Measurements from ENCODE around the gene GPR158. TPM values are rescaled to one million over a fixed set of nuclear protein-coding genes. Genes with fewer than 3 reads are reported as not detected.
"Not testable (repeated sequence)": the region's sequence is repeated elsewhere in the genome, so short reads cannot be mapped to it uniquely, and the experiment has no call there.

GPR158 gene
- total and polyA plus RNA-seq, 5 donors from 2014 or later, result not detected

DNA sequence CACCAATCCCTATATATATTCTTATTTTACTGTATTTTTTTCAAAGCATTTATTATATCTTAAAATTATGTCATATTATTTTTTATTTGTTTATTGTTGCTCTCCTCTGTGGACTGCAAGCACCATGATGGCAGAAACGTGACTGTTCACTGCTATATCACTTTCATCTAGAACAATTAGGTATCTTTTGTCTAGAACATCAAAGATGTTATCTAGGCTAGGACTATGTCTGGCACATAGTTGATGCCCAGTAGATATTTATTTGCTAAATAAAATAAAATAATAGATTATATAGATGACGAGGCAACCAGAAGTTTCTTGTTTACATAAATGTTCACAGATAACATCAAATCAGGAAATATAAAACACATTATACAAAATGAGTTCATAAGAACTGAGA, 12.4 kb upstream of the GPR158 start:
- H3K36me3 ChIP-seq (ENCODE audit: control insufficient read depth, insufficient read depth, low read length), result no peaks in the 10 kb centered on the region
- no peak overlapping the region for H3K4me3 ChIP-seq (ENCODE audit: low read depth, low read length)
- no peaks in the 10 kb centered on the region for H3K36me3 Mint-ChIP-seq

DNA sequence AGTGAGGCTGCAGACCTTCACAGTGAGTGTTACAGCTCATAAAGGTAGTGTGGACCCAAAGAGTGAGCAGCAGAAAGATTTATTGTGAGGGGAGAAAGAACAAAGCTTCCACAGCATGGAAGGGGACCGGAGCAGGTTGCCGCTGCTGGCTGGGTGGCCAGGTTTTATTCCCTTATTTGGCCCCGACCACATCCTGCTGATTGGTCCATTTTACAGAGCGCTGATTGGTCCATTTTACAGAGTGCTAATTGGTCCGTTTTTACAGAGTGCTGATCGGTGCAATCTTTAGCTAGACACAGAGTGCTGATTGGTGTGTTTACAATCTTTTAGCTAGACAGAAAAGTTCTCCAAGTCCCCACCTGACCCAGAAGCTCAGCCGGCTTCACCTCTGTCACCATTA, 11.3 kb upstream of the GPR158 start:
- H3K36me3 ChIP-seq (ENCODE audit: control insufficient read depth, insufficient read depth, low read length); H3K27ac ChIP-seq (ENCODE audit: insufficient read depth, low read length, poor library complexity, severe bottlenecking); H3K4me1 Mint-ChIP-seq; H3K27me3 Mint-ChIP-seq; H3K36me3 Mint-ChIP-seq; H3K9me3 ChIP-seq (ENCODE audit: control insufficient read depth in 2 of 2, low read length in 2 of 2); H3K27me3 ChIP-seq (ENCODE audit: control insufficient read depth, insufficient read depth, low read length); H3K4me1 ChIP-seq (ENCODE audit: control insufficient read depth, insufficient read depth, low read length, poor library complexity, severe bottlenecking); H3K27ac Mint-ChIP-seq; ATAC-seq (ENCODE audit: low read depth in 2 of 2); H3K4me3 Mint-ChIP-seq; DNase-seq; H3K9me3 Mint-ChIP-seq; H3K4me3 ChIP-seq (ENCODE audit: low read depth, low read length): not testable (repeated sequence)

More for the DNA sequence above, 12.4 kb upstream of the GPR158 start:
- ATAC-seq (ENCODE audit: low read depth in 2 of 2) (no peak), DNase-seq (no peak)
- H3K27ac Mint-ChIP-seq, result no peak overlapping the region
- H3K4me3 Mint-ChIP-seq, result no peak overlapping the region
- H3K27me3 Mint-ChIP-seq, result no peaks in the 10 kb centered on the region
- Histone ChIP-seq H3K27ac (ENCODE audit: insufficient read depth, low read length, poor library complexity, severe bottlenecking) (no peak overlapping the region), H3K27me3 (ENCODE audit: control insufficient read depth, insufficient read depth, low read length) (no peaks in the 10 kb centered on the region), H3K9me3 (ENCODE audit: control insufficient read depth in 2 of 2, low read length in 2 of 2) (no peaks in the 10 kb centered on the region), H3K4me1 (ENCODE audit: control insufficient read depth, insufficient read depth, low read length, poor library complexity, severe bottlenecking) (no peaks in the 10 kb centered on the region)
- H3K4me1 Mint-ChIP-seq, result no peaks in the 10 kb centered on the region
- peaks cover 0 to 10% (median 2%) of the 10 kb centered on the region in 7 donors for H3K9me3 Mint-ChIP-seq

DNA sequence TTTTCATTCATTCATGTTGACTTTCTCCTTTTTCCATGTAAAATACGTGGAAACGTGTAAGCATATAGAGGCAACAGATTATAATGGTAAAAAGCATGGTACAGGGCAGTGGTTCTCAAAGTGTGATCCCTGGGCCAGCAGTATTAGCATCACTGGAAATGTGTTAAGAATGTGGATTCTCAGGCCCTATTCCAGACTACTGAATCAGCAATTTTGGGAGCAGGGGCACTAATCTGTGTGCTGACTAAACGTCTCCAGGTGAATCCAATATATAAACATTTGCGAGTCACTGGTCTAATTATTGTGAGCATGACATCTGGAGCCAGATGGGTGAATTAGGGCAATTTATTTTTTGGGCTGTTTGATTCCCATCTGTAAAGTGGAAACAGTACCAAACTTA, 5.1 kb upstream of the GPR158 start:
- Mint-ChIP-seq H3K4me1 (peaks cover 0 to 5% (median 2%) of the 10 kb centered on the region in 4 donors), H3K9me3 (peaks cover 0 to 12% (median 3%) of the 10 kb centered on the region in 7 donors), H3K36me3 (no peaks in the 10 kb centered on the region), H3K27ac (no peak overlapping the region), H3K27me3 (peaks cover 21% of the 10 kb centered on the region), H3K4me3 (no peak overlapping the region)
- no peaks in the 10 kb centered on the region for H3K4me1 ChIP-seq (ENCODE audit: control insufficient read depth, insufficient read depth, low read length, poor library complexity, severe bottlenecking)
- no peak overlapping the region for H3K27ac ChIP-seq (ENCODE audit: insufficient read depth, low read length, poor library complexity, severe bottlenecking)
- DNase-seq, result no peak
- no peak for ATAC-seq (ENCODE audit: low read depth in 2 of 2)
- peaks cover 10% of the 10 kb centered on the region for H3K27me3 ChIP-seq (ENCODE audit: control insufficient read depth, insufficient read depth, low read length)
- no peaks in the 10 kb centered on the region for H3K36me3 ChIP-seq (ENCODE audit: control insufficient read depth, insufficient read depth, low read length)
- no peaks in the 10 kb centered on the region for H3K9me3 ChIP-seq (ENCODE audit: control insufficient read depth in 2 of 2, low read length in 2 of 2)
- no peak overlapping the region for H3K4me3 ChIP-seq (ENCODE audit: low read depth, low read length)

DNA sequence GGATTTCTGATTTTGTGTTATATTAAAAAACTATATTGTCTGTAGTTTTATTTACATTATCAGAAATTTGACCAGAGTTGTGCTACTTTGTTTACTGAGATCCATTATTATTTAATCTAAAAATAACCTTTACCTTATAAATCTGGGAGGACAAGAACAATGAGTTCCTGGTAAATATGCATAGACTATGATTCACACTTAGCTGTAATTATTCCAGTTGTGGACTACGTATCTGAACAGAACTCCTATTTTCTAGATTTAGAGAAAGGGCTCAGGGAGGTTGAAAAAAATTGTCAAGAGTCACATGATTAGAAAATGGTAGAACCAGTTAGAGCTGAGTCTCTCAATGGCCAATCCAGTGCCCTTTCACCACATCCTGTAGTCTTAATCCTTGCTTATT, 4.2 kb upstream of the GPR158 start:
- no peak overlapping the region for H3K4me3 Mint-ChIP-seq
- Histone ChIP-seq H3K4me1 (ENCODE audit: control insufficient read depth, insufficient read depth, low read length, poor library complexity, severe bottlenecking) (no peaks in the 10 kb centered on the region), H3K9me3 (ENCODE audit: control insufficient read depth in 2 of 2, low read length in 2 of 2) (no peaks in the 10 kb centered on the region), H3K27me3 (ENCODE audit: control insufficient read depth, insufficient read depth, low read length) (peaks cover 10% of the 10 kb centered on the region), H3K27ac (ENCODE audit: insufficient read depth, low read length, poor library complexity, severe bottlenecking) (no peak overlapping the region), H3K36me3 (ENCODE audit: control insufficient read depth, insufficient read depth, low read length) (no peaks in the 10 kb centered on the region), H3K4me3 (ENCODE audit: low read depth, low read length) (no peak overlapping the region)
- peaks cover 23% of the 10 kb centered on the region for H3K27me3 Mint-ChIP-seq
- no peak overlapping the region for H3K27ac Mint-ChIP-seq
- peaks cover 0 to 12% (median 3%) of the 10 kb centered on the region in 7 donors for H3K9me3 Mint-ChIP-seq
- H3K4me1 Mint-ChIP-seq, result peaks cover 0 to 5% (median 2%) of the 10 kb centered on the region in 4 donors
- DNase-seq, result no peak
- no peaks in the 10 kb centered on the region for H3K36me3 Mint-ChIP-seq
- no peak for ATAC-seq (ENCODE audit: low read depth in 2 of 2)

DNA sequence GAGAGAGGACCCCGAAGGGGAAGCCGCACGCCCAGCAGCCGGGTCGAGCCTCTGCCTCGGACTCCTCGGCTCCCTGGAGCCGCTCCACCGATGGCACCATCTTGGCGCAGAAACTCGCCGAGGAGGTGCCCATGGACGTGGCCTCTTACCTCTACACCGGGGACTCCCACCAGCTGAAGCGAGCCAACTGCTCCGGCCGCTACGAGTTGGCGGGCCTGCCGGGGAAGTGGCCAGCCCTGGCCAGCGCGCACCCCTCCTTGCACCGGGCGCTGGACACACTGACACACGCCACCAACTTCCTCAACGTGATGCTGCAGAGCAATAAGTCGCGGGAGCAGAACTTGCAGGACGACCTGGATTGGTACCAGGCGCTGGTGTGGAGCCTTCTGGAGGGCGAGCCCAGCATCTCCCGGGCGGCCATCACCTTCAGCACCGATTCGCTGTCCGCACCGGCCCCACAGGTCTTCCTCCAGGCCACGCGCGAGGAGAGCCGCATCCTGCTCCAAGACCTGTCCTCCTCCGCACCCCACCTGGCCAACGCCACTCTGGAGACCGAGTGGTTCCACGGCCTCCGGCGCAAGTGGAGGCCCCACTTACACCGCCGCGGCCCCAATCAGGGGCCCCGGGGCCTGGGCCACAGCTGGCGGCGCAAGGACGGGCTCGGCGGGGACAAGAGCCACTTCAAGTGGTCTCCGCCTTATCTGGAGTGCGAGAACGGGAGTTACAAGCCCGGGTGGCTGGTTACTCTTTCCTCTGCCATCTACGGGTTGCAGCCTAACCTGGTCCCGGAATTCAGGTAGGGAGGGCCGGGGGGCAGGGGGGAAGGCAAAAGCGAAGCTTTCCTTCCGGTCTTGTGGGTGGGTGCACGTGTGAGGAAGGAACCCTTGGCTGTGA, 973 bp downstream of the GPR158 start:
- H3K4me3 ChIP-seq (ENCODE audit: low read depth, low read length), result no peak overlapping the region
- no peak for ATAC-seq (ENCODE audit: low read depth in 2 of 2)
- no peaks in the 10 kb centered on the region for H3K36me3 Mint-ChIP-seq
- no peak overlapping the region for H3K27ac ChIP-seq (ENCODE audit: insufficient read depth, low read length, poor library complexity, severe bottlenecking)
- no peak overlapping the region for H3K4me3 Mint-ChIP-seq
- H3K4me1 Mint-ChIP-seq, result peaks cover 0 to 6% (median 4%) of the 10 kb centered on the region in 4 donors
- peaks cover 46% of the 10 kb centered on the region for H3K27me3 Mint-ChIP-seq
- no peak for DNase-seq
- H3K27ac Mint-ChIP-seq, result no peak overlapping the region
- no peaks in the 10 kb centered on the region for H3K9me3 ChIP-seq (ENCODE audit: control insufficient read depth in 2 of 2, low read length in 2 of 2)
- no peaks in the 10 kb centered on the region for H3K4me1 ChIP-seq (ENCODE audit: control insufficient read depth, insufficient read depth, low read length, poor library complexity, severe bottlenecking)
- H3K9me3 Mint-ChIP-seq, result peaks cover 0 to 5% (median 2%) of the 10 kb centered on the region in 7 donors
- peaks cover 25% of the 10 kb centered on the region for H3K27me3 ChIP-seq (ENCODE audit: control insufficient read depth, insufficient read depth, low read length)
- no peaks in the 10 kb centered on the region for H3K36me3 ChIP-seq (ENCODE audit: control insufficient read depth, insufficient read depth, low read length)

DNA sequence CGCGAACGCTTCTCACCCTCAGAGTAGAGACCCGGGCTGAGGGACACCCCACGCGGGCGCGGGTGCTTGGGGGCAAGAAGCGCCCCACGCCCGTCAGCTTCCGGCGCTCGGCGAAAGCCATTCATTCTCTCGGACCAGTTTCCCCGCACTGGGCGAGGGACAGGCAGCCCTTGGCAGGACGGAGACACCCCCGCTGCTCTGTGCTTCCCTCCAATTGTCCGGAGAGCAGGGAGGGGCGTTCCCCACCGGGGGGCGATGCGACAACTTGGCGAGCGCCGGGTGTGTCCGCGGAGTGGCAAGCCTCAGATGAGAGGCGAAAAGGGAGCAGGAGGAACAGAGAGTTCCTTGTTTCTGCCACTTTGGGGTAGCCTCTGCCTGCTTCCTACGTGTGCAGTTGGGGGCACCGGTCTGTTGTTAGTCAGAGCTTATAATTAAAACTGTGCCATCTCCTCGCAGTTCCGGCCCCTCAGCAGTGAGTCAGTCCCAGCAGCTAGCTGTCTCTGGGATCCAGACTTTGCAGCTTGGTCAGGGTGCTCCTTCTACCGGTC, 1.7 kb downstream of the GPR158 start:
- H3K27me3 ChIP-seq (ENCODE audit: control insufficient read depth, insufficient read depth, low read length), result peaks cover 25% of the 10 kb centered on the region
- DNase-seq, result no peak
- peaks cover 0 to 6% (median 4%) of the 10 kb centered on the region in 4 donors for H3K4me1 Mint-ChIP-seq
- no peak overlapping the region for H3K4me3 ChIP-seq (ENCODE audit: low read depth, low read length)
- H3K36me3 Mint-ChIP-seq, result no peaks in the 10 kb centered on the region
- H3K4me3 Mint-ChIP-seq, result no peak overlapping the region
- peaks cover 0 to 5% (median 2%) of the 10 kb centered on the region in 7 donors for H3K9me3 Mint-ChIP-seq
- no peaks in the 10 kb centered on the region for H3K4me1 ChIP-seq (ENCODE audit: control insufficient read depth, insufficient read depth, low read length, poor library complexity, severe bottlenecking)
- no peak for ATAC-seq (ENCODE audit: low read depth in 2 of 2)
- no peak overlapping the region for H3K27ac Mint-ChIP-seq
- no peaks in the 10 kb centered on the region for H3K36me3 ChIP-seq (ENCODE audit: control insufficient read depth, insufficient read depth, low read length)
- H3K27ac ChIP-seq (ENCODE audit: insufficient read depth, low read length, poor library complexity, severe bottlenecking), result no peak overlapping the region
- no peaks in the 10 kb centered on the region for H3K9me3 ChIP-seq (ENCODE audit: control insufficient read depth in 2 of 2, low read length in 2 of 2)
- peaks cover 46% of the 10 kb centered on the region for H3K27me3 Mint-ChIP-seq

DNA sequence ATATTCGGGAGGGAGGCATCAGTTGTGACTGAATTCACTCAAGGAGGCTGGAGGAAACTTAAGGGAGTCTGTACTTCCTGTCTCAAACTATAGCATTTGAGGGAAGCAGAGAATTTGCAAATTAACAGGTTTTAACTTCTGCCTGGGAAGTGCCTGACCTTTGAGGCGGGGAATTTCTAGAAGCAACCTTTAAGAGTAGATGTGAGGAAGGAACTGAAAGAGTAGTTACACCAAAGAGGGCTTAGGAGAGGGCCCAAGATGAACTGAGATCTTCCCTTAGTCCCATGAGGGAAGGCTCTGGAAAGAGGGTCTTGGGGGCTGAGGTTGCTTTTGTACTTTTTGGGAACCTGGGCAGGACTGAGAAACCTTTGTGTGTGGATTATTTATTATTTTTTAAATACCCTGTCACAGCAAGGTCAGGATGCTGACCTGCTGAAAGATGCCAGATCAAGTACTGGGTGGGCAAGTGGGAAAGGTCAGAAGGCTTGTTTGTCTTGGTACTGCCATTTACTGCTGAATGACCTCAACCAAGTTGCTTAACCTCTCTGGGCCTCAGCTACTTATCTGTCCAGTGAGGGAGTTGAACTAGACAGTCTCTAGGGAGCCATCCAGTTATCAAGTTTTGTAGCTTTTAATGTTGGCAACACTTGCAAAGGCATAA, 2.4 kb downstream of the GPR158 start:
- Mint-ChIP-seq H3K27ac (no peak overlapping the region), H3K36me3 (no peaks in the 10 kb centered on the region)

More for the DNA sequence above, 2.4 kb downstream of the GPR158 start:
- Histone ChIP-seq H3K4me1 (ENCODE audit: control insufficient read depth, insufficient read depth, low read length, poor library complexity, severe bottlenecking) (no peaks in the 10 kb centered on the region), H3K36me3 (ENCODE audit: control insufficient read depth, insufficient read depth, low read length) (no peaks in the 10 kb centered on the region), H3K4me3 (ENCODE audit: low read depth, low read length) (no peak overlapping the region), H3K27ac (ENCODE audit: insufficient read depth, low read length, poor library complexity, severe bottlenecking) (no peak overlapping the region), H3K27me3 (ENCODE audit: control insufficient read depth, insufficient read depth, low read length) (peaks cover 25% of the 10 kb centered on the region), H3K9me3 (ENCODE audit: control insufficient read depth in 2 of 2, low read length in 2 of 2) (no peaks in the 10 kb centered on the region)
- DNase-seq (no peak), ATAC-seq (ENCODE audit: low read depth in 2 of 2) (no peak)
- Mint-ChIP-seq H3K4me3 (no peak overlapping the region), H3K27me3 (peaks cover 46% of the 10 kb centered on the region), H3K4me1 (peaks cover 0 to 6% (median 4%) of the 10 kb centered on the region in 4 donors), H3K9me3 (peaks cover 0 to 5% (median 2%) of the 10 kb centered on the region in 7 donors)

Data from CD4-positive, CD25-positive, alpha-beta regulatory T cell (primary cell).